ENCODE measurements around the gene PRKCH.

Gene PRKCH

DNA sequence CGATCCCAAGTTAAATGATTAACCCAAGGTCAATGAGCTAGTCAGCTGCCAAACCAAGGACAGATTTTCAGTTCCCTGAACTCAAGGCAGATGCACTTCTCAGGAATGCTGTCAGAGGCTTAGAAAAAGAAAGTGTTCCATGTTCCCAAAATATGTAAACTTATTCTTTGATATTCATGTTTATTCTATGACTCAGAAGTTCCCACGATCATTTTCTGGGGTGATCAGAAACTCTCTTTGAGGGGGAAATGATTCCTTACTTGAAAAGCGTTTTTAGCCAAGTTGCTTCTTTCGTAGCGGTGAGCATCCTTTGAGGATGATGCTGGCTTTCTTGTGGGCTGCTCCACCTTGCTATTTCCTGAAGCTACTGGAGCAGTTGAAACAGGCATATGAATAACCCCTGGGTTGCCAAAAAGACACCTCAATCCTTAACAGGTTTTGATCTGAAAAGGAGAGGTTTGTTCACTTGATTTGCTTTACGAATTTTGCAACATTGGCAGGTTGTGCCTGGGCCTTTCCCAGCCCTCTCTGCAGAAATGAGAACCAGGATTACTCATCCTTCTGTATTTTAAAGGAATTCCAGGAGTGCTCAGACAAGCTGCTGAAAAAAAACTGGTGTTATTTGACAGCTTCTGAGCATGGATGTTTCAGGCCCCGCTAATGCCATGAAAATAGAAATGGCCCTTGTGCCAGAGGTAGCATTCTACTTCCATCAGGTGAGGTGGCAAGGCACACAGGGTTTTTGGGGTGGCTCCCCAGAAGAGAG, 252.6 kb downstream of the PRKCH start:
- DNase-seq: no peak

- no peak for DNase-seq
These were observed 253.1 kb downstream of the PRKCH start for GRCh38 chr14:61574514-61574807.

DNA sequence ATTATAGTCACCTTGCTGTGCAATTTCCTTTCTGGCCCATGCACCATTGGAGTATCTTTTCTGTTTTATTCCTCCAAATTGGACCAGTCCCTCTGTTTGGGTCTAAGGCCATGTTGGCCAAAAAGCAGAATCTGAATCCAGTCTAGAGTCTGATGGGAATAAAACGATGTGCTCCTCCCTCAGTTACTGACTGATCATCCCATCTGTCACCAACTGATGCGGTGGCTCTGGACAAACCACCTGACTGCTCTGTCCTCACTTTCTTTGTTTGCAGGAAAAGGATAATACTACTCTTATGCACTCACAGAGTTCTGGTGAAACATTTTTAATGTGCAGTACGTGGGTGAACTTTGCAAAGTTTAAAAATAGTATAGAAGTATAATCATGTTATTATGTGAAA, 253.7 kb downstream of the PRKCH start:
- DNase-seq: no peak

- no peak for DNase-seq
These were observed 254.3 kb downstream of the PRKCH start for GRCh38 chr14:61575551-61576150.

- no peak for DNase-seq
These were observed 256.1 kb downstream of the PRKCH start for GRCh38 chr14:61577506-61577931.

- DNase-seq: no peak
These were observed 257.4 kb downstream of the PRKCH start for GRCh38 chr14:61578745-61579144.

GRCh38 chr14:61581340-61581739, 260.0 kb downstream of the PRKCH start:
- DNase-seq: no peak

DNA sequence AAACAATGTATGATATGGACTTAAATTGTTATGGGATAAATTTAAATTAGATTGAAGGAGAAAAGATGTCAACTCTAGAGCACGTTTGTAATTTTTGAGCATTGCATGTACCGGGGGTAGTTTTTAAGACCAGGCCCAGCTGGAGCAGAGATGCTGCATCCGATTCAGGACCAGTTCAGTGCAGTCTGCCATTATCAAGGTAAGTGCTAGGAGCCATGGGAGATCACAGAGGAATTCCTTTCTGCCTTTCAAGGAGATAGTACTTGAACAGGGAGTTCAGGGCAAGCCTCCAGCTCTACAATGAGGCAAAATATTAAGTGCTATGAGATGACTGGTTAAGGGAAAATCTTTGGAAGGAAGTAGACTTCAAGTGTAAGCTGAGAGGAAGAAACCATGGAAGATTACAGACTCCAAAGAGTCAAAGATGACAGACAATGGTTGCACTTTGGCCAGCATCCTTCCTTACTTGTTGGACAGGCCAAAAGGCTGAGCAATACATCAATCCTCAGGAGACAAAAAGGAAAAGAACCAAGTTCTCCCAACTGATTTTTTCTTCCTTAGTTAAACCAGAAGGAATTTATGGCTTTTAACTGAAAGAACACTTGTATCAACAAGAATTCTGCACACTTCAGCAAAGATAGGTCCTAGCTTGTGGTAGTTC, 260.7 kb downstream of the PRKCH start:
- DNase-seq: no peak

DNA sequence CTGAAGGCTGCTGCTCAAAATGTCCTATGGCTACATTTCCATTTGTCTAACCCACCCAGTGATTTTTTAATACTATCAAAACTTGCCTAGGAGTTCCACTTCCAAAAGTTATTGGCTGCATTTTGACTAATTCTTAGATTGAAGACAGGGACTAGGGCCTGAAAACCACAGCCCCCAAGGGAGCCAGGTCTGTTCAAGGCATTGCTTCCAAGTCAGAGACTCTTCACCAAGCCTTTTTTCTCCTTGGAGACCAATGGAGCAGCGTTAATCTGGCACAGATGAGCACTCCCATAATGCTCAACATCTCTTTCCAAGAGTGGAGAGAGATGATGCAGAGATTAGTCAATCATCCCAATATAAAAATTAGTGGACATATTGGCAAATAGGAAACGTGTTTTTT, 261.4 kb downstream of the PRKCH start:
- no peak for DNase-seq

GRCh38 chr14:61584331-61584741, 263.0 kb downstream of the PRKCH start:
- DNase-seq: no peak

DNA sequence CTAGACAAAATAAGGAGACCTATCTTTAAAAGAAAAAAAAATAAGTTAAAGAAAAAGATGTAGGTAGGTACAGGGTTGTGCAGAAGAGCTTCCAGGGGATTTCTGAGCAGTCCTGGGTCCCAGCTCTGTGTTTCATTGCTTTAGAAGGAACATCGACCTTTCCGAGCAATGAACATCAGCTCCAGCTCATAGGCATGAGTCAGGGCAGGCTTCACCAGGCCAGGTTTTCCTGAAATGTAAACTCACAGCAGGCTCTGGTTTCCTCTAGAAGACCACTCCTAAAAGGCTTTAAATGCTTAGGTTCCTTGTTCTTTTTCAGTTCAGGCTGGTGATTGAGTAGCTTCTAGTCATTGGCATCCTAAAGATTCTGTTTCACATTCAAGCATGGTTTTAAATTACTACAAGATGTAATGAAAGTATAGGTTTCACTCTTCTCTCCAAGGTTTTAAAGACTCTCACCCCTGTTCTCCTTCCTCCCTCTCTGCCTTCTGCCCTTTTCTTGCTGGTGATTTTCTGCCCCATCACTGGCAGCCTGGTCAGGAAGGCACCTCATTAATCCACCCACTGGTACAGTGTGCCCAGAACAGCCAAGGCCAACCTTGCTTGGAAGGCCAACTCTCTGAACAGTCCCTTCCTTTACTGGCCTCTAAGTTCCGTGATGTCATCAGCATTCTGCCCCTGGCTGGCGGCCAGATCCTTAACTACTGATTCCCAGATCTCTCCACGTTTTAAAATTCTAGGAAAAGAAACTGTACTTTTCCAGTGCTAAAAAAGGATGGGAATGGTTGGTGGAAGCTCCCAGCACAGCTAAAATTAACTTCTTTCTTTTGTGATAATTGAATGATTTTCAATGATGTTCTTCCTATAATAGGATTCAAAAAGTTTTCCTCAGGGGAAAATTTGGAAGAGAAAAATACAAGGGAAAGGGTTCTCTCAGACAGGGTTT, 264.5 kb downstream of the PRKCH start:
- no peak for DNase-seq

DNA sequence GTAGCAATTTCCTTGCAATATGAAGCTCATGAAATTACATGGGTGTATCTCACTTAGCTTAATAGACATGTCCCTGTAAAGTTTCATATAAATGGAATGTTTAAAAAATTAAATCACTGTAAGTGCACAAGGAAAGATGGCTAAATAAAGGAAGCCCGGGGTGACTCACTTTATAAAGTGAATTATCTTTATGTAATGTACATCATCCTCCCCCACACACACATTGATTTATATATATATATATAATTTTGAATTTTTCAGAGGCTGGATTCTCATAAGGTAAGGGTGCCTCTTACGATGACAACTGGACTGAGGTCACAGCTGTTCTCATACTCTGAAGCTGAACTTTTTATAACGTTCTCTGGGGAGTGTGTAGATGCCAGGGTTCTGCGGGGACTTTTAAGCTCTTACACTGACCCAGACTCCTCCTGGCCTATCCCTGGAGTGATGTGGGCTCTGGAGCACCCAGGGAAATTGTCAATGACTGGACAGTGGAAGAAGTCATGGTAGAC, 265.2 kb downstream of the PRKCH start:
- DNase-seq: no peak

GRCh38 chr14:61587081-61587713, 265.8 kb downstream of the PRKCH start:
- DNase-seq: no peak

- DNase-seq: no peak
These were observed 267.1 kb downstream of the PRKCH start for GRCh38 chr14:61588419-61588901.

- no peak for DNase-seq
These were observed 268.6 kb downstream of the PRKCH start for GRCh38 chr14:61589691-61590581.

- DNase-seq: no peak
These were observed 270.5 kb downstream of the PRKCH start for GRCh38 chr14:61591862-61592261.

GRCh38 chr14:61593330-61593729, 272.0 kb downstream of the PRKCH start:
- no peak for DNase-seq

GRCh38 chr14:61596990-61597389, 275.6 kb downstream of the PRKCH start:
- DNase-seq: no peak

- no peak for DNase-seq
These were observed 277.6 kb downstream of the PRKCH start for GRCh38 chr14:61598980-61599379.

DNA sequence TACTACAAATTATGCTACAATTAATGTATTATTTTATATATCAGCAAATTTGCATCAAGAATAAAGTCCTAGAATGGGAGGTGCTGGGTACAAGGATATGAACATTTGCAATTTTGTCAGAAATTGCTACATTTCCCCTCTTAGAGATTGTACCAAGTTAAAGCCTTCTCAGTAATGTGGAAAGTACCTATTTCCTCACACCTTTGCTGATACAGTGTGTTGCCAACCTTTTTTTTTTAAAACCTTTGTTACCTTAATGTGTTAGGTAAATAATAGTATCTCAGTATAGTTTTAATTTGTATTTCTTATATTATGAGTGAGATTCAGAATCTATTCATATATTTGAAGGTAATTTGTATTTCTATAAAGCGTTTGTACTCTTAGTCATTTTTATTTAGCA, 278.6 kb downstream of the PRKCH start:
- no peak for DNase-seq
